GM23338 (cell line): ENCODE data around the gene TMEM174.
A peak's percentile ranks its signal among the peaks of the same experiment; 100 is the strongest.

Experiments
- CREB1 ChIP-seq: fragments of 250-450 bp; sonication (Bioruptor Pico); IDR thresholded peaks from 2 replicates; pipeline ENCODE4 v1.5.0; 2020; ENCODE audit warnings: low read depth, mild to moderate bottlenecking, moderate library complexity
- CTCF ChIP-seq, 2 experiments: fragments of 200-600 bp in 1 of 2; sonication (generic) in 1 of 2; conservative IDR thresholded peaks; 2 replicates each; pipeline versions ENCODE4 v1.5.1 to v1.6.1; 2016 to 2017; ENCODE audit warnings: antibody characterized with exemption in 2 of 2, low read depth in 2 of 2, mild to moderate bottlenecking in 2 of 2, moderate library complexity in 1 of 2
- EZH2 ChIP-seq: fragments of 200-600 bp; sonication (generic); IDR thresholded peaks from one replicate; pipeline ENCODE4 v1.8.0; 2017; ENCODE audit warnings: antibody characterized with exemption, mild to moderate bottlenecking, low read depth; ENCODE audit not compliant: unreplicated experiment
- EZH2phosphoT487 ChIP-seq: fragments of 200-600 bp; sonication (generic); IDR thresholded peaks from one replicate; pipeline ENCODE4 v1.8.1; 2018; ENCODE audit warnings: antibody characterized with exemption; ENCODE audit not compliant: unreplicated experiment
- JUNB ChIP-seq: IDR thresholded peaks from one replicate; pipeline ENCODE4 v1.6.1; 2016; ENCODE audit warnings: antibody characterized with exemption; ENCODE audit not compliant: unreplicated experiment
- NANOG ChIP-seq: IDR thresholded peaks from 2 replicates; pipeline ENCODE4 v1.6.1; 2016; ENCODE audit warnings: antibody characterized with exemption, borderline replicate concordance
- POLR2AphosphoS5 ChIP-seq: IDR thresholded peaks from 2 replicates; pipeline ENCODE4 v1.6.1; 2016; ENCODE audit warnings: antibody characterized with exemption, low read depth
- REST ChIP-seq: IDR thresholded peaks from one replicate; pipeline ENCODE4 v1.6.1; 2018; ENCODE audit warnings: antibody characterized with exemption; ENCODE audit not compliant: unreplicated experiment

GRCh38 chr5:73218552-73219171 lies 45.7 kb downstream of the TMEM174 start:
- TF ChIP-seq POLR2AphosphoS5 = no peak
- peak; percentile 42 to 60 for TF ChIP-seq CTCF (conservative IDR thresholded peaks at IDR 0.05; ENCODE audit: low read depth in 2 of 2)
- no peak for TF ChIP-seq EZH2phosphoT487
- no peak for TF ChIP-seq REST
- no peak for TF ChIP-seq NANOG
- TF ChIP-seq CREB1 (CRISPR knock-in tag) = no peak
- TF ChIP-seq EZH2 = no peak
- no peak for TF ChIP-seq JUNB
